HG03521 (cell line): ENCODE results near the gene CYLD.

Experiments
- ATAC-seq: cut with Tn5 transposase; IDR thresholded peaks from one replicate; pipeline ENCODE4 v1.9.1; 2021; ENCODE audit warnings: mild to moderate bottlenecking, moderate library complexity; ENCODE audit not compliant: unreplicated experiment

The CYLD gene

DNA sequence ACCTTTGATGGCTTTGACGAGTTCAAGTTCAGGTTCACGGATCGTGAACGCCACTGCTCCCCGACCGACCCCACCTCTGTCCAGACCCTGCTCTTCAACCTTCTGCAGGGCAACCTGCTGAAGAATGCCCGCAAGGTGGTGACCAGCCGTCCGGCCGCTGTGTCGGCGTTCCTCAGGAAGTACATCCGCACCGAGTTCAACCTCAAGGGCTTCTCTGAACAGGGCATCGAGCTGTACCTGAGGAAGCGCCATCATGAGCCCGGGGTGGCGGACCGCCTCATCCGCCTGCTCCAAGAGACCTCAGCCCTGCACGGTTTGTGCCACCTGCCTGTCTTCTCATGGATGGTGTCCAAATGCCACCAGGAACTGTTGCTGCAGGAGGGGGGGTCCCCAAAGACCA, 30.8 kb upstream of the CYLD start:
- no peak for ATAC-seq

DNA sequence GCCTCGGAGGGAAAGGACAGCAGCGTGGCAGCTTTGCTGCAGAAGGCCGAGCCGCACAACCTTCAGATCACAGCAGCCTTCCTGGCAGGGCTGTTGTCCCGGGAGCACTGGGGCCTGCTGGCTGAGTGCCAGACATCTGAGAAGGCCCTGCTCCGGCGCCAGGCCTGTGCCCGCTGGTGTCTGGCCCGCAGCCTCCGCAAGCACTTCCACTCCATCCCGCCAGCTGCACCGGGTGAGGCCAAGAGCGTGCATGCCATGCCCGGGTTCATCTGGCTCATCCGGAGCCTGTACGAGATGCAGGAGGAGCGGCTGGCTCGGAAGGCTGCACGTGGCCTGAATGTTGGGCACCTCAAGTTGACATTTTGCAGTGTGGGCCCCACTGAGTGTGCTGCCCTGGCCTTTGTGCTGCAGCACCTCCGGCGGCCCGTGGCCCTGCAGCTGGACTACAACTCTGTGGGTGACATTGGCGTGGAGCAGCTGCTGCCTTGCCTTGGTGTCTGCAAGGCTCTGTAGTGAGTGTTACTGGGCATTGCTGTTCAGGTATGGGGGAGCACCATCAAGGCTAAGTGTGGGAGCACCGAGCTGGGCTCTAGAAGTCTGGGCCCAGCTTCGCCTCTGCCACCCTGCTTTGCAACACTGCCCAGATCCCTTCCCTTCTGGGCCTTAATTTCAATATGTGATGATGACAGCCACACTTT, 29.9 kb upstream of the CYLD start:
- no peak for ATAC-seq

DNA sequence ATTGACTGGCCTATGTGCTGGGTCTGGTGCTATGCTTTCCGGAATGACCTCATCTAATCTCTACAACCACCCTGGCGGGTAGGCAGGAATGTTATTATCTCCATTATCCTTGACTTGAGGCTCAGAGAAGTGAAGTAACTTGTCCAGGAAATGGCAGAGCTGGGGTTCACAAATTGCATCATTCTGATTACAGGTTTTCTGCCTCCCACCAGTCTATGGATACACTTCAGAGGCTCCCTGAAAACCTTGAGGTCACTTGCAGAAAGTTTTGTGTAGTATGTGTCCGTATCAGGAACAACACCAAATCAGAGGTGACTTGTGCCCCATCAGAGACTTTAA, 29.4 kb upstream of the CYLD start:
- no peak for ATAC-seq

DNA sequence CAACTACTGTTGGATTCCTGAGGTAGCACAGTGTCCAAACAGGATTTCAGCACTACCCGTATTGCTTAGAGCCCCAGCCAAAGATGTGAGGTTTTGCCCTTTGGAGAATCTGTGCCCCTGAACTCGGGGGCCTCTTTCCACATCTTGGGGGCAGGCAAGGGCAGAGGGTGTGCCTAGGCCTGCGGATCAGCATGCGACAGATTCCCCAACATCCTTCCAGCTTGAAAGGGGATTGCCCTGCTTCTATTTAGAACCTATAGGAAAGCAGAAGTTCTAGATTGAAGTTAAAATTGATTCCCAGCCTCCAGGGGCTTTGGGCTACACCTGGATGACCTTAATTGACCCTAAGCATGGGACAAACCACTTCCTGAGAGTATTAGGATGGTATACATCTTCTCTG, 28.9 kb upstream of the CYLD start:
- ATAC-seq = no peak

DNA sequence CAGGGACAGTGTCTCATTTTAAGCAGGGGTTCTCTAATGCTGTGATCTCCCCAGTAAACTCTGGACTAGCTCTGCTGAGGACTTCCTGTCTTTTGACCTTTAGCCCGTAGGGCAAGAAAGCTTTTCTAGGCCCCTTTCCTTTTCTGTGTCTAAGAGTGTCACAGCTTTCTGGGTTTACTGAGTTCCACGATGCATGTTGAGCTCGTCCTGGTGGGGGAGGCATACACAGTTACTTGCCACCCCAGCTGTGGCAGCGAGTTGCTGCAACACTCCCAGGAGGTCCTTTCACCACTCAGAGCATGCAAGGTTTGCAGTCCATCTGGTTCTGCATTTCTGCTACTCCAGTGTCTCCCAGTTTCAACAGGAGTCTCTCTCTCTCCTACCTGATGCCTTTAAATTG, 24.8 kb upstream of the CYLD start:
- ATAC-seq = no peak

DNA sequence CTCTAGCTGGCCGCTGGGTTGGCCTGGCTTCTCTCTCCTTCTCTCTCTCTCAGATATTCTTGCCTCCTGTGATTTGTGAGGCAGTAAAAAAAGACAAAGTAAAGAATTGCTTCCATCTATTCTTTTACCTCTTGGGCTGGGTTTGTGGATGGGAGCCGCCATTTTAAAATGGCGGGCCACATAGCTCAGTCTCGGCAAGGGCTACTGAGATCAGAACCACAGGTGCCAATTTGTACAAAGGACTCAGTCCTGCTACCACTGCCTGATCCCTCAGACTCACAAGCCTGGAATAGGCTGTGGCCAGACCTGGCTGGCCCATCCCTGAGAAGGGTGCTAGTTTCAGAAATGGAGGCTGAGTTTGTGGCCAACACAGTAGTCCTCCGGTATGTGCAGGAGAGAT, 24.4 kb upstream of the CYLD start:
- no peak for ATAC-seq

DNA sequence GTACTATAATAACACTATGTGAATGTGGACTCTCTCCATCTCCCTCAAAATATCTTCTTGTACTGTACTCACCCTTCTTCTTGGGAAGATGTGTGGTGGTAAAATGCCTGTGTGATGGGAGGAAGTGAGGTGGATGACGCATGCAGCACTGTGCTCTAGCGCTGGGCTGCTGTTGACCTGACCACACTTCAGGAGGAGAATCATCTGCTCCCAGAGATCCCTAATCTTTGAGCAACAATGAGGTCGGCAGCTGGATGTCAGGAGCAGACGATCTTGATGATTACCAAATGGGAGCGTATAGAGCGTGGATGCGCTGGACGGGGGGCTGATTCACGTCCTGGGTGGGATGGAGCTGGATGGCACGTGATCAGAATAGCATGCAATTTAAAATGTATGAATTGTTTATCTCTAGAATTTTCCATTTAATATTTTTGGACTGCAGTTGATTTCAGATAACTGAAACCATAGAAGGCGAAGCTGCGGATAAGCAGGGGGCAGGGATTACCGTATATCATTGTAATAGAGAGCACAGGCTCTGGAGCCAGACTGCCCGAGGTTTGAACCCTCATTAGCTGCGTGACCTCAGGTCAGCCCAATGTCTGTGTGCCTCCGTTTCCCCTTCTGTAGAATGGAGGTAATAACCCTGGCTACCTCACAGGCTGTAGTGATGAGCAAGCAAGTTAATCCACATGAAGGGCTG, 23.7 kb upstream of the CYLD start:
- no peak for ATAC-seq

DNA sequence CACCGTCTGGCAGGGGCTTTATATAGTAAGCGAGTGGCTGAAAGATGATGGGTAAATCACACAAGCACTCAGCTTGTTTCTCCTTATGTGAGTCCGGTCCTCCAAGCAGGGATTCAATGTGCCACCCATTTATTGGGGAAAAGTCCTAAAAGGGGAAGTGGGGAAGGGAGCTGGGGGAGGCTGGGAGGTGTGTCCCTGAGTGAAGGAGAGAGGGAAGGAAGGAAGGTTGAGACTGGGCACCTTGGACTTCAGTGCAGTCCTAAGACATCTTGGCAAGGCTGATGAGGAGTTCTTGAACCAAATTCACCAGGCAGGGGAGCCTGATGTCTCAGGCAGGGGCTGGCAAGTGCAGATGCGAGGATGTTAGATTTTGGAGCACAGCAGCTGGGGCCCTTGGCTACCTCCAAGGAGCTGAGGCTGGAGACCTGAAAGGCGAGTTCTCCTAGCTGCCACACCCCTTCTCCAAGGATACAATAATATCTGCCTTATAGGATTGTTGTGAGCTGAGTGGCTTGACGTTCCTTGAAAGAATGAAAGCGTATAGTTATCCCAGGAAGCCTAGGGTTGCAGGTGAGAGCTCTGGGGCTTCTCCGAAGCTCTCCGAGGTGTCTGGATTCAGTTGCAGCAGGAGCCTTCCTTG, 23.0 kb upstream of the CYLD start:
- ATAC-seq = no peak

DNA sequence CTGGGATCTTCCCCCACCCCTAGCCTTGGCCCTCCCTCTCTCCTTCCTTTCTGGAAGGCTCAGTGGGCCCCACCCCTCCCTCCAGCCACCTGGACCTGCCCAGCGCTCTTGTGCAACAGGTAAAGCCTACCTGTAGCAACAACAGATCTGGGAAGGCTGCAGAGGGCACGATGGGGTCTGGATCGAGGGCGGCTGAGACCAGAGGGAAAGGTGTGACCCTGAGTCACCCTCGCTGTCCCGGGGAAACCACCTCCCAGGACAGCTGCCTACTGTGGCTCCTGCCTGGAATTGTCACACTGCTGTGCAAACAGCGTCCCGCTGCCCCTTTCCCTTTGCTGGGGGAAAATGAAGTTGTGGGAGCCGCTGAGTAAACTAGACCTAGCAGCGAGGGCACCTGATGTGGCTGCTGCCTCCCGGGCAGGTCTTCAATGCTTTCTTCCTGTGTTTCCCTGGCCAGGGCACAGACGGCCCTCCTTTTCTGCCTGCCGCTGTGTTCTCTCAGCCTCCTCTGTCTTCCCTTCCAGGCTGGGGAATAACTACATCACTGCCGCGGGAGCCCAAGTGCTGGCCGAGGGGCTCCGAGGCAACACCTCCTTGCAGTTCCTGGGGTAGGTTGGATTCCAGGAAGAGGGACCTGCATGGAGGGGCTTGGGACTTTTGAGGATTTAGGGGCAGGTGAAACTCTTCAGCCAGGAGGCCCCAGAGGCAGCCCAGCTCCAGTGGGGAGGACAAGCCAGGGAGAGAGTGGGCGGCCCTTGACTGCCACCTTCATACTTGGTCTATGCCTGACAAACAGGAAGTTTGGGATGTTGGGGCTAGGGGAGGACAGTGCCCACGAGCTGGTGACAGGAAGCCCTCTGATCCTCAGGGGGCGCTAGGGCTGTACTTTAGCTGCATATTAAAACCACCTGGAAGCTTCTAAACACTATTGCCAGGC, 22.2 kb upstream of the CYLD start:
- no peak for ATAC-seq

DNA sequence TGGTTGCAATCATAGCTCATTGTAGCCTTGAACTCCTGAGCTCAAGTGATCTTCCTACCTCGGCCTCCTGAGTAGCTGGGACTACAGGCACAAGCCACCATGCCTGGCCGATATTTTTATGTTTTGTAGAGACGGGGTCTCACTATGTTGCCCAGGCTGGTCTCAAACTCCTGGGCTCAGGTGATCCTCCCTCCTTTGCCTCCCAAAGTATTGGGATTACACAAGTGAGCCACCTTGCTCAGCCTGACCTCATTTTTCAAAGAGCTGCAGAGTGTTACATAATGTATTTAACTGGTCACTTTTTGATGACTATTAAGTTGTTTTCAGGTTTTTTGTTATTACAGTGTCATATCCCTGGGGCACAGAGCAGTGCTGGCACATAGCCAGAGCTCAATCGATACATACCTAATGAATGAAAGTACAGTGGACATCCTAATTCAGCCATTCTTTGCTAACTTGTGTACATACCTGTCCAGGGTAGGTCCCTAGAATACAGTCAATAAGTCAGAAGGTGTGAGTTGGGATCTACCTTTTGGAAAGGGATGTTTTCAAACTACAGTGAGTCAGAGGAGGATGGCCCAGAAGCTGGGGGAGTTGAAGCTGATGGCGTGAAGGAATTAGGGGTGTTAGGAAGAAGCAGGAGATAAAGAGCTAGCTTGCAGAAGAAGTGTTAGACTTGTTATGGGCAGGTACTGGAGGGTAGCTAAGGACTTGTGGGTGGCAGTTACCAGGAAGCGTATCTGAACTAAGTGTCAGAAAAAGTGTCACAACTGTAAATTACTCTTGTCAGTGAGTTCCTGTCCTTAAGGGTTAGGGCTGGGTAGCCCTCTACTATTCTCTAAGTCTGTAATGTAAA, 20.1 kb upstream of the CYLD start:
- ATAC-seq = no peak

DNA sequence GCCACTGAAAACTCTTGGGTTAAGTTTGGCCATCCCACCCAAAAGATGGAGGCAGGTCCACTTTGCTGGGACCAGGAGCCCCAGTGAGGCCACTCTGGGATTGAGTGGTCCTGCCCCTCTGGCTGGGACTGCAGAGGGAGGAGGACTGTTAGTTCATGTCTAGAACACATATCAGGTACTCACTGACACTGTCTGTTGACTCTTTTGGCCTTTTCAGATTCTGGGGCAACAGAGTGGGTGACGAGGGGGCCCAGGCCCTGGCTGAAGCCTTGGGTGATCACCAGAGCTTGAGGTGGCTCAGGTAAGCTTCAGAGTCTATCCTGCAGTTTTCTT, 19.5 kb upstream of the CYLD start:
- no peak for ATAC-seq

DNA sequence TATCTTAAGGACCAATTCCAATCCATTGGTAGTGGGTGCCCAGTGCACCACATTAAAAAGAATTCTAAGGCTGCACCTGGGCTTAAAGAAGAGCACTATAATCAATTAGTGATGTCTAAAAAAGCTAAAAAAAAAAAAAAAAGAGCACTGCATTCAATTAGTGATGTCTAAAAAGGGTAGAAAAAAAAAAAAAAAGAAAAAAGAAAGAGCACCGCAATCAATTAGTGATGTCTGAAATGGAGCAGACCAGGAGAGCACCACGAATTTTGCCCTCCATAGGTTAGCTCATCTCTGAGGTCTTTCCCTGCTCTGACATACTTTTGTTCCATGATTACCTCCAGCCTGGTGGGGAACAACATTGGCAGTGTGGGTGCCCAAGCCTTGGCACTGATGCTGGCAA, 18.9 kb upstream of the CYLD start:
- ATAC-seq = no peak

DNA sequence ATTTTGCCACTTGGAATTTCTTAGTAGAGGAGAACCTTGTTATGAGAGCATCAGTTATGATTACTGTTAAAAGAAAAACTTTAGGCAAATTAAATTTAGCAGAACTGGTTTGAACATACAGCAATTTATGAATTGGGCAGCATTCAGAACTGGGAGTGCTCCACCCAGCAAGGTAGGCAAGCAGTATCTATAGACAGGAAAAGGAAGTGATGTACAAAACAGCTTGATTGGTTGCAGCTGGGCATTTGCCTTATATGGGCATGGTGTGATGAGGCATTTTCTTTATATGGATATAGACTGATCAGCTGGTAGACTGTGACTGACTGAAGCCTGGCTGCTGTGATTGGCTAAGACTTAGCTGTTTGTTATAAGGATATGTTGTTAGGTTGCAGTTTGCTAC, 17.6 kb upstream of the CYLD start:
- ATAC-seq = no peak

DNA sequence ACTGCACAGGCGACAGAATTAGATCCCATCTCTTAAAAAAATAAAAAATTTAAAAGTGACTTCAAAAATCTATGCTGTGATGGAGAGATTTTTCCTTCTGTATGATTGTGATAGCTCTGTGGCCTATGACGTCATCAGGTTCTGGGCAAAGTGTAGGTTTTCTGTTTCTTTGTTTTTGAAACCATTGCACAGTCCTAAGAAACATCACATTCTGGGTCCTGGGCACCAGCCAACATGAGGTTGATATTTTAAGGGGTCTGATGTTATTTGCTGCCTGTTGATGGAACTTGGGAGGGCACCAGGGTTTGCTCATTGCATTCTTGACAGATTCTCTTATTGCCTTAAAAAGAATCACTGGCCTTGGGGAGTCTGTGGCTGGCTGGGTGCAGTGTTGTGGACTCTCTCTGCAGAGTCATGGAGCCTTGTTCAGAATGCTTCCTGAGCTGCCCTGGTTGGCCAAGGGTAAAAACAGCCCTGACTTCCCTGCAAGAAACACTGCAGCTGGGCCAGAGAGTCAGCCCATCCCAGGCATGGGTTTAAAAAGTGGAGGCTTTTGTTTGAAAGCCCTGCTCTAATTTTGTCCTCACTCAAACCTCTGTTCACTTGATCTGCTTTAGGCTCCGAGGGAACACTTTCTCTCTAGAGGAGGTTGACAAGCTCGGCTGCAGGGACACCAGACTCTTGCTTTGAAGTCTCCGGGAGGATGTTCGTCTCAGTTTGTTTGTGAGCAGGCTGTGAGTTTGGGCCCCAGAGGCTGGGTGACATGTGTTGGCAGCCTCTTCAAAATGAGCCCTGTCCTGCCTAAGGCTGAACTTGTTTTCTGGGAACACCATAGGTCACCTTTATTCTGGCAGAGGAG, 10.5 kb upstream of the CYLD start:
- ATAC-seq = no peak

DNA sequence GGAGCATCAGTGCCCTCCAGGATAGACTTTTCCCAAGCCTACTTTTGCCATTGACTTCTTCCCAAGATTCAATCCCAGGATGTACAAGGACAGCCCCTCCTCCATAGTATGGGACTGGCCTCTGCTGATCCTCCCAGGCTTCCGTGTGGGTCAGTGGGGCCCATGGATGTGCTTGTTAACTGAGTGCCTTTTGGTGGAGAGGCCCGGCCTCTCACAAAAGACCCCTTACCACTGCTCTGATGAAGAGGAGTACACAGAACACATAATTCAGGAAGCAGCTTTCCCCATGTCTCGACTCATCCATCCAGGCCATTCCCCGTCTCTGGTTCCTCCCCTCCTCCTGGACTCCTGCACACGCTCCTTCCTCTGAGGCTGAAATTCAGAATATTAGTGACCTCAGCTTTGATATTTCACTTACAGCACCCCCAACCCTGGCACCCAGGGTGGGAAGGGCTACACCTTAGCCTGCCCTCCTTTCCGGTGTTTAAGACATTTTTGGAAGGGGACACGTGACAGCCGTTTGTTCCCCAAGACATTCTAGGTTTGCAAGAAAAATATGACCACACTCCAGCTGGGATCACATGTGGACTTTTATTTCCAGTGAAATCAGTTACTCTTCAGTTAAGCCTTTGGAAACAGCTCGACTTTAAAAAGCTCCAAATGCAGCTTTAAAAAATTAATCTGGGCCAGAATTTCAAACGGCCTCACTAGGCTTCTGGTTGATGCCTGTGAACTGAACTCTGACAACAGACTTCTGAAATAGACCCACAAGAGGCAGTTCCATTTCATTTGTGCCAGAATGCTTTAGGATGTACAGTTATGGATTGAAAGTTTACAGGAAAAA, 9.7 kb upstream of the CYLD start:
- no peak for ATAC-seq

DNA sequence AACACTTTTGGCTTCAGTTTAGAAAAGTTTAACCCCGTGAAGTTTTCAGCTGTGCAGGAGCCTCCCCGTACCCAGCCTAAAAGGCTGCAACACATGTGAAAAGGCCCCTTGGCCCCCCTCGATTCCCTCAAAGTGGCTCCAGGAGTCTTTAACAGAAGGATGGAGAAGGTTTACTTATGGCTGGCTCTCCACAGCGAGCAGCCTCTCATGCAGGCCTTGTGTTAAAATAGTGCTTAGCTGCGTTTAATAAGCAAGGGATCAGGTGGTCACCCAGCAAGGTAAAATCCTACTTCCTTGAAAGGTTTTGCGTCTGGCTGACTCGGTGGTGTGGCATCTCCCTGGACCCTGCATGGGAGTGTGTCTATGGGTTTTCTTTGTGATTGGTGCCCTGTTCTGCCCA, 8.4 kb upstream of the CYLD start:
- ATAC-seq = no peak

DNA sequence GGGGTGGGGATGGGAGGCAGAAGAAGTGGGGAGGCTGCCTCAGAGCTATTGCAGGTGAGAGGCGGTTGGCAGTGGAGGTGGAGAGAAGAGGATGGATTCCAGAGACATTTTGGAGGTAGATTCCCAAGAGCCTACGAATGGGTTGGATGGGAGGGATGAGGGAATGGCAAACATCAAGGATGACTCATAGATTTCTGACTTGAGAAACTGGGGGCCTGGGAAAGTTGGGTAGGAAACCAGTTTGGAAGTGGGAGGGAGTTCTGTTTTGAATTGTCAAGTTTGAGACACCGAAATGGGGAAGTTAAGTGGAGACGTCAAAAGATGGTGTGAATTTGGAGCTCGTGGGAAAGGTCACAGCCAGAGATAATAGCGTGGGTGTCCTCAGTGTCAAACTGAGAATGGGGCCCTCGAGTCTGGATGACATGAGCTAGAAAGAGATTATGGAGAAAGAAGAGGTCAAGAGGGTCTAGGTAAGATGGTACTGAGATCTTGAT, 6.2 kb upstream of the CYLD start:
- ATAC-seq = peak; percentile 52

DNA sequence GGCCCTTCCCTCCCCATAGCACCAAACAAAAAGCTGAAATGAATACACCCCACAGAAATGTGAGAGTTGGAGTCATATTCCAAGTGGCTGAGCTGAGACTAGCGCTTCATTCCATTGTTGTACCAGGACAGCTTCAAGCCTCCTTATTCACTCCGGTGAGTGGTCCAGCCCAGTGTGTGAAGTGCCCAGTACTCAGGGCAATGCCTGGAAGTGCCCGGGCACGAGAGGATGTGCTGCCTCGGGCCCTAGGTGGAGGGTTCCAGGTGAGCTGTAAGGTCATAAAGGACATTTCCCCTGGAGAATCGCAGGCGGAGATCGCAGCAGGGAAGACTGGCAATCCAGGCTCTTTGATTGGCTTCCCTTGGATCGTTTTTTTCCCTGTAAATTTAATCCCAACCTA, 5.4 kb upstream of the CYLD start:
- no peak for ATAC-seq
